Measurements from ENCODE around the gene ANKRD17. TPM values are rescaled to one million over a fixed set of nuclear protein-coding genes. Genes with fewer than 3 reads are reported as not detected.

Gene ANKRD17
- total RNA-seq, 1 donor: 49.9 TPM

GRCh38 chr4:73189274-73189810, 69.3 kb downstream of the ANKRD17 start:
- Histone ChIP-seq H3K27ac (ENCODE audit: low read depth, low read length) (no peak overlapping the region), H3K36me3 (ENCODE audit: insufficient read depth, low read length) (no peaks in the 10 kb centered on the region), H3K79me2 (ENCODE audit: insufficient read depth, low read length) (peaks cover 94% of the 10 kb centered on the region), H2AFZ (ENCODE audit: low read length) (no peak overlapping the region), H4K20me1 (ENCODE audit: insufficient read depth, low read length) (peaks cover 18% of the 10 kb centered on the region), H3K4me3 (ENCODE audit: insufficient read depth, low read length) (no peak overlapping the region), H3K4me2 (ENCODE audit: insufficient read depth, low read length) (no peak overlapping the region), H3K27me3 (ENCODE audit: insufficient read depth, low read length) (no peaks in the 10 kb centered on the region), H3K9me3 (ENCODE audit: low read depth, low read length) (no peaks in the 10 kb centered on the region), H3K4me1 (ENCODE audit: insufficient read depth, low read length) (peaks cover 3% of the 10 kb centered on the region)
- TF ChIP-seq, protein P1, sequence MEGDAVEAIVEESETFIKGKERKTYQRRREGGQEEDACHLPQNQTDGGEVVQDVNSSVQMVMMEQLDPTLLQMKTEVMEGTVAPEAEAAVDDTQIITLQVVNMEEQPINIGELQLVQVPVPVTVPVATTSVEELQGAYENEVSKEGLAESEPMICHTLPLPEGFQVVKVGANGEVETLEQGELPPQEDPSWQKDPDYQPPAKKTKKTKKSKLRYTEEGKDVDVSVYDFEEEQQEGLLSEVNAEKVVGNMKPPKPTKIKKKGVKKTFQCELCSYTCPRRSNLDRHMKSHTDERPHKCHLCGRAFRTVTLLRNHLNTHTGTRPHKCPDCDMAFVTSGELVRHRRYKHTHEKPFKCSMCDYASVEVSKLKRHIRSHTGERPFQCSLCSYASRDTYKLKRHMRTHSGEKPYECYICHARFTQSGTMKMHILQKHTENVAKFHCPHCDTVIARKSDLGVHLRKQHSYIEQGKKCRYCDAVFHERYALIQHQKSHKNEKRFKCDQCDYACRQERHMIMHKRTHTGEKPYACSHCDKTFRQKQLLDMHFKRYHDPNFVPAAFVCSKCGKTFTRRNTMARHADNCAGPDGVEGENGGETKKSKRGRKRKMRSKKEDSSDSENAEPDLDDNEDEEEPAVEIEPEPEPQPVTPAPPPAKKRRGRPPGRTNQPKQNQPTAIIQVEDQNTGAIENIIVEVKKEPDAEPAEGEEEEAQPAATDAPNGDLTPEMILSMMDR (IDR thresholded peaks at IDR 0.05; ENCODE audit: extremely low read depth, low read depth, low read length): no peak
- DNase-seq (ENCODE audit: insufficient read length, low spot score, missing footprints): no peak

- Histone ChIP-seq H3K79me2 (ENCODE audit: insufficient read depth, low read length) (peaks cover 92% of the 10 kb centered on the region), H3K27ac (ENCODE audit: low read depth, low read length) (peak overlapping the region; percentile 19)
- DNase-seq (ENCODE audit: insufficient read length, low spot score, missing footprints): no peak
These were observed 71.3 kb downstream of the ANKRD17 start for GRCh38 chr4:73187325-73187724.

DNA sequence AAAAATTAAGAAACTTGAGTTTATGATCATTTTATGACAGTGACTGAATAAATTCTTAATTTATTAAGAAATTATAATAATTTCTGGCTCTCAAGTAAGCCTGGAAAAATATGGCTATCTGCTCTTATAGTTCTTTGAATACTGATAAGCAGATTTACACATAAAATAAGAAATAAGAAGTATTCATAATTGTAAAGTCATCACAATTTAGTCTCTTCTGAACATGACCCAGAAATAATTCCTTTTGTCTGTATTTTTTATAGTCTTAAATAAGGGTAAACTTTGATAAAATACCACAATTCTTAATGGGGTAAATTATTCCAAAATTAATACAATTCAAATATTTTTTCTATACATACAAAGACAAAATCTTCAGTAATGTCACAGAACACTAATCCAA, 72.7 kb downstream of the ANKRD17 start:
- H3K4me1 ChIP-seq (ENCODE audit: insufficient read depth, low read length): peaks cover 3% of the 10 kb centered on the region
- H3K36me3 ChIP-seq (ENCODE audit: insufficient read depth, low read length): no peaks in the 10 kb centered on the region
- H4K20me1 ChIP-seq (ENCODE audit: insufficient read depth, low read length): peaks cover 11% of the 10 kb centered on the region
- TF ChIP-seq, protein P1 (IDR thresholded peaks at IDR 0.05; ENCODE audit: extremely low read depth, low read depth, low read length): no peak
- no peak overlapping the region for H2AFZ ChIP-seq (ENCODE audit: low read length)
- H3K27me3 ChIP-seq (ENCODE audit: insufficient read depth, low read length): no peaks in the 10 kb centered on the region
- peaks cover 90% of the 10 kb centered on the region for H3K79me2 ChIP-seq (ENCODE audit: insufficient read depth, low read length)
- no peak overlapping the region for H3K4me3 ChIP-seq (ENCODE audit: insufficient read depth, low read length)
- no peak overlapping the region for H3K4me2 ChIP-seq (ENCODE audit: insufficient read depth, low read length)
- H3K9me3 ChIP-seq (ENCODE audit: low read depth, low read length): no peaks in the 10 kb centered on the region
- H3K27ac ChIP-seq (ENCODE audit: low read depth, low read length): no peak overlapping the region
- no peak for DNase-seq (ENCODE audit: insufficient read length, low spot score, missing footprints)

More at GRCh38 chr4:73187325-73187724, 71.3 kb downstream of the ANKRD17 start:
- Histone ChIP-seq H3K4me2 (ENCODE audit: insufficient read depth, low read length) (peak overlapping the region; percentile 54), H2AFZ (ENCODE audit: low read length) (no peak overlapping the region), H3K4me1 (ENCODE audit: insufficient read depth, low read length) (peaks cover 3% of the 10 kb centered on the region), H4K20me1 (ENCODE audit: insufficient read depth, low read length) (peaks cover 11% of the 10 kb centered on the region), H3K4me3 (ENCODE audit: insufficient read depth, low read length) (no peak overlapping the region), H3K27me3 (ENCODE audit: insufficient read depth, low read length) (no peaks in the 10 kb centered on the region), H3K9me3 (ENCODE audit: low read depth, low read length) (no peaks in the 10 kb centered on the region), H3K36me3 (ENCODE audit: insufficient read depth, low read length) (no peaks in the 10 kb centered on the region)
- TF ChIP-seq, protein P1 (IDR thresholded peaks at IDR 0.05; ENCODE audit: extremely low read depth, low read depth, low read length): no peak

GRCh38 chr4:73181231-73181630, 77.4 kb downstream of the ANKRD17 start:
- Histone ChIP-seq H3K4me2 (ENCODE audit: insufficient read depth, low read length) (no peak overlapping the region), H3K9me3 (ENCODE audit: low read depth, low read length) (no peaks in the 10 kb centered on the region), H3K4me1 (ENCODE audit: insufficient read depth, low read length) (no peaks in the 10 kb centered on the region), H3K27ac (ENCODE audit: low read depth, low read length) (no peak overlapping the region), H3K79me2 (ENCODE audit: insufficient read depth, low read length) (peaks cover 87% of the 10 kb centered on the region), H3K36me3 (ENCODE audit: insufficient read depth, low read length) (peaks cover 10% of the 10 kb centered on the region), H3K27me3 (ENCODE audit: insufficient read depth, low read length) (no peaks in the 10 kb centered on the region), H4K20me1 (ENCODE audit: insufficient read depth, low read length) (peaks cover 11% of the 10 kb centered on the region), H3K4me3 (ENCODE audit: insufficient read depth, low read length) (no peak overlapping the region), H2AFZ (ENCODE audit: low read length) (no peak overlapping the region)
- TF ChIP-seq, protein P1 (IDR thresholded peaks at IDR 0.05; ENCODE audit: extremely low read depth, low read depth, low read length): no peak
- no peak for DNase-seq (ENCODE audit: insufficient read length, low spot score, missing footprints)

All from osteoblast (primary cell).